Neural progenitor cell (in vitro differentiated cells): Measurements from ENCODE around the gene SARDH.

ENCODE experiments used
- CTCF ChIP-seq: fragments of 200-600 bp; sonication (generic); IDR thresholded peaks from 2 replicates; pipeline ENCODE4 v1.5.1; 2017; ENCODE audit warnings: antibody characterized with exemption, mild to moderate bottlenecking
- EZH2 ChIP-seq: fragments of 200-600 bp; sonication (generic); IDR thresholded peaks from 2 replicates; pipeline ENCODE4 v1.6.1; 2017; ENCODE audit warnings: antibody characterized with exemption, mild to moderate bottlenecking, moderate library complexity
- EZH2phosphoT487 ChIP-seq: fragments of 200-600 bp; sonication (generic); IDR thresholded peaks from 2 replicates; pipeline ENCODE4 v1.6.1; 2017; ENCODE audit warnings: antibody characterized with exemption

- TF ChIP-seq CTCF (no peak), EZH2phosphoT487 (no peak), EZH2 (no peak)
These were observed 33.6 kb upstream of the SARDH start for GRCh38 chr9:133771486-133772482.
